Adipose tissue (tissue), 3 donors: ENCODE data around the gene GALNTL6. TPM values are rescaled to one million over a fixed set of nuclear protein-coding genes. Genes with fewer than 3 reads are reported as not detected.
"Not testable (repeated sequence)": the region's sequence is repeated elsewhere in the genome, so short reads cannot be mapped to it uniquely, and the experiment has no call there.

Experiments
- H3K27ac ChIP-seq: one replicate; pipeline ENCODE4 v1.5.1; 2013; ENCODE audit warnings: low read depth, low read length
- WGBS, 3 donors: extraction: QIAGEN DNeasy Blood & Tissue Kit; methylation state at CpG; one replicate each; pipeline ENCODE4 v1.1.7; 2013; 5-methylcytosine and 5-hydroxymethylcytosine counted together
- polyA plus RNA-seq, 3 donors: library from polyadenylated mRNA; stranded (reverse); fragments of 200-250 nt; gene quantifications; one replicate each; pipeline ENCODE4 v1.2.3, GENCODE V29; 2013
- donor health status: healthy with polysubstance abuse.
- donor health status: Bipolar disorder and iron deficiency.
- donor health status: healthy.

The GALNTL6 gene
- polyA plus RNA-seq, 3 donors = 0.01 to 0.56 (median 0.10) TPM

DNA sequence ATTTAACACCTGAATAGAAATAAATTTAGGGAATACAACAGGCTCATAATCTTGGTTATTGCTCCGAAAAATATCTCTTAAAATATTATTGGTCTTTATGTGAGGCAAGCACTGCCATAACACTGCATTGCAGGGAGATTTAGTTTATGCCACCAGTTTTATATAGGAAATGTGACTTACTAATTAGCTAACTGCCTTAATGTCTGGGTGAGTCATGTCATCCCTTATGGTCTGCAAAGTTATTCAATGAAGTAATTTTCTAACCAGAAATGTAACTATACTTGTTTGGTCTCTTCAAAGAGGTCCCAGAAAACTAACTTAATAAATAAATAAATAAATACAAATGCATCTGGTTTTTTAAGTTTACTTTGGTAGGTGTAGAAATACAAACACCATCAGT lies 597.2 kb downstream of the GALNTL6 start:
- H3K27ac ChIP-seq = no peak overlapping the region
- WGBS, 3 donors = 71 to 86% (median 77%) methylated on average over 1 of the region's 1 CpG

DNA sequence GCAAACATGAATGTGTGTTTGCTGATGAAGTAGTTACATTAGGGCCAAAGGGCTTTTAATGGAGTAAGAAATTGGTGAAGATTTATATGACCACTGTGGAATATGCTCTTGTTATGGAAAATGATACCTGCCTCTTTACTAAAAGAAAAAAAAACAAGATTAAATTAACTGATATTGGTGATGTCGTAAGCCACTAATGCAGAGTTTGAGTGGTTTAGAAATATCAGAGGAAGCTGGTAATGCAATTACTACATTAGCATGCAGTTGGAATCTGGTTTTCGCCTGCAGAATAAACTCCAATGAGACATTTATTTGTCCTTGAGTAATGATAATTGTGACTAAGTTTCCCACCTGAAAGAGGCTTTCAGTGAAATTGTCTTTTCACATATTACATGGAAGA lies 597.9 kb downstream of the GALNTL6 start:
- WGBS, 3 donors = 76 to 81% (median 79%) methylated on average over 2 of the region's 2 CpGs

DNA sequence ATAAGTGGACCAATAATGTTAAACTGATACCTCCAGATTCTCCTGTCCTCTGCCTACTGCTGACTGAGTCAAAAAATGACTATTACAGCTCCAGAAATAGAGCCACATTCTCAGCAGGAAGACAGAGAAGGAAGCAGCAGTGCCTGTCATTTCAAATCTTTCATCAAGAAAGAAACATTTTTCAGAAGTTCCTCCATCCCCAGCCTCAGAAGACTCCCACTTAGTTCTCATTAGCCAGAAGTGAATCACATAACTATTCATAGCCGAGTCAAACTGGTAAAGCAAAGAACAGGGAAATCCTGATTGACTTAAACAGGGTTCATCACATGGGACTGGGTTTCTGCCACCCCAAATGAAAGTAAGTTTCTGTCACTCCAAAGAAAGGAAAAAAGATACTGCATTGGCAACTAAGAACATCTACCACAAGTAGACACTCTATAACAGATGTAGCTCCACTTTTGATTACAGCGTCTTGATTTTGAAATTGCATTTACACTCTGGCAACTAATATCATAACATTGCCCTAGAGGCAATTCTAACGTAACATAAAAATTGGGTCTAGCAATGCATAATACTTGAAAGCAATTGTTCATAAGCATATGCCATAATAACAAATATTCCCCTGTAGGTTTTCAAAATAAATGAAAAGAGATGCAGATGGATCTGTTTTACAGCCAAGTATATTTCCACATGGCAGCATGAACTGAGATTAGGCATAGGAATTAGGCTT lies 599.8 kb downstream of the GALNTL6 start:
- H3K27ac ChIP-seq = no peak overlapping the region
- 56 to 70% (median 65%) methylated on average over 3 of the region's 3 CpGs for WGBS, 3 donors

More for the DNA sequence above, 597.9 kb downstream of the GALNTL6 start:
- no peak overlapping the region for H3K27ac ChIP-seq

DNA sequence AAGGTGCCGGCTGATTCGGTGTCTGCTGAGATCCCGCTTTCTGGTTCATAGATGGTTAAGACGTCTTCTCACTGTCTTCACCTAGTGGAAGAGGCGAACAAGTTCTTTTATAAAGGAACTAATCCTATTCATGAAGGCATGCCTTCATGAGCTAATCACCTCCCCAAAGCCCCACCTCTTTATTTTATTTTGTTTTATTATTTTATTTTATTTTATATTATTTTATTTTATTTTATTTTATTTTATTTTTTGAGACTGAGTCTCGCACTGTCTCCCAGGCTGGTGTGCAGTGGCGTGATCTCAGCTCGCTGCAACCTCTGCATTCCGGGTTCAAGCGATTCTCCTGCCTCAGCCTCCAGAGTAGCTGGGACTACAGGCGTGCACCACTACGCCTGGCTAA lies 615.8 kb downstream of the GALNTL6 start:
- WGBS, 3 donors = 90 to 95% (median 91%) methylated on average over 12 of the region's 12 CpGs
- H3K27ac ChIP-seq = not testable (repeated sequence)

DNA sequence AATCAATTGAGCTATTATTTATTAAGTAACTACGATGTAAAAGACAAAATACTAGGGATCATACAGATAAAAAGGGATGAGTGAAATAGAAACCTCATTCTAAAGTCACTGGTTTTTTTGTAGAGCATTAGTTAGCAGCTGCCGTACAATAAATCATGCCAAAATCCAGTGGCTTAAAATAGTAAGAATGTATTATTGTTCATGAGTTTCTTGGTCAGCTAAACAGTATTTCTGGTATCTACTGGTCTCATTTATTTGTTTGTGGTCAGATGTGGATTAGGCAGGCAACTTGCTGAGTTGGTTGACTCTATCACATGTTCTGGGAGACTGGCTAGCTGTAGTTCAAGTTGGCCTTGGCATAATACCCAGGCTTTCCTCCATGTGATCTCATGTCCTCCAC lies 667.3 kb downstream of the GALNTL6 start:
- WGBS, 3 donors = 83 to 86% (median 84%) methylated on average over 2 of the region's 2 CpGs
- H3K27ac ChIP-seq = no peak overlapping the region

DNA sequence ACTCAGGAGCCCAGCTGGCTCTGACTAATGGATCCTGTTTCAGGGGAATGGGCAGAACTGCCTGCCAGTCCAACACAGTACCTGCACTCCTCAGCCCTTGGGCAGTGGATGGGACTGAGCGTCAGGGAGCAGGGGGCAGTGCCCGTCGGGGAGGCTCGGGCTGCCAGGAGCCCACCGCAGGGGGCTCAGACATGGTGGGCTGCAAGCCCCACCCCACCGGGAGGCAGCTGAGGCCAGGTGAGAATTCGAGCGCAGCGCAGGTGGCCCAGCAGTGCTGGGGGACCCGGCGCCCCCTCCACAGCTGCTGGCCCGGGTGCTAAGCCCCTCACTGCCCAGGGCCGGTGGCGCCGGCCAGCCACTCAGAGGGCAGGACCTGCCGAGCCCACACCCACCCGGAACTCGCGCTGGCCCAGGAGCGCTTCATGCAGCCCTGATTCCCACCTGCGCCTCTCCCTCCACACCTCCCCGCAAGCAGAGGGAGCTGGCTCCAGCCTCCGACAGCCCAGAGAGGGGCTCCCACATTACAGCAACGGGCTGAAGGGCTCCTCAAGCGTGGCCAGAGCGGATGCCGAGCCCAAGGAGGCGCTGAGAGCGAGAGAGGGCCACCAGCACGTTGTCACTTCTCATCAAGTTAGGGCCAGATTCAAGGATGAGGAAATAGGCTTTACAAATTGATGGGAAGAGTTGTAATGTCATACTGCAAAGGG lies 668.8 kb downstream of the GALNTL6 start:
- H3K27ac ChIP-seq = no peak overlapping the region
- 89 to 93% (median 90%) methylated on average over 28 to 30 of the region's 30 CpGs for WGBS, 3 donors

DNA sequence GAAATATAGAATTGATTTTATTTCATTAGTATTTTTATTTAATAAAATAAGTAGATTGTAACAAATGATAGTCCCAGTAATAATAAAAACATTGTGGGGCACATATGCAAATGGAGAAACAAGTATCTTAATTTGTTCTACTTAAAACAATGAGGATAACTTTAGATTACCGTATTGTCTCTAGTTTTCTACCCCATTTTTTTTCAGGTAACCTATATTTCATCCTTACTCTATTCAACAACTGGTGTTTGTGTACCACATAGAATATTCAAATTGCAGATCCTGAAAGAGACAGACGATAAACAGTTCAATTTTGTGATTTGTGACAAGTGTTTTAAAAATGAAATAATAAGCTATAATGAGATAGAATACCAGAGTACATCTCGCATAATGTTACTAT lies 671.8 kb downstream of the GALNTL6 start:
- 86 to 91% (median 90%) methylated on average over 3 of the region's 3 CpGs for WGBS, 3 donors
- H3K27ac ChIP-seq = no peak overlapping the region

DNA sequence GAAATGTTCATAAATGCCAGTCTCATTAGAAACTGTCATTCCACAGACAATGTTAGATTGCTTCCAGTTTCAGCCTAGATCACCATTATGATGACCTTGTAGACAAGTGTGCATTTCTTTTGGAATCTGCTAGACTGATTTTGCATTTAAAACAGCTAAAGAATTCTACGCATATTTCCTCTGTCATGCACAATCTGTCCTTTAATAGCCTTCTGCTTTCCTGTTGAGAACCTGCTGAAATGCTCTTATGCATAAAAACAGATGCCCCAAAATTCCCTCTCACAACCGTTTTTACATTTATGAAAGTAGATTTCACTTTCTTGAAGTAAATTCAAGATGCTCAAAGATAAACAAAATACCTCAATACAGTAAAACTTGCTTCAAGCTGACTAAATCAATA lies 673.3 kb downstream of the GALNTL6 start:
- H3K27ac ChIP-seq = no peak overlapping the region
- WGBS, 3 donors = 58 to 72% (median 70%) methylated on average over 2 of the region's 2 CpGs

DNA sequence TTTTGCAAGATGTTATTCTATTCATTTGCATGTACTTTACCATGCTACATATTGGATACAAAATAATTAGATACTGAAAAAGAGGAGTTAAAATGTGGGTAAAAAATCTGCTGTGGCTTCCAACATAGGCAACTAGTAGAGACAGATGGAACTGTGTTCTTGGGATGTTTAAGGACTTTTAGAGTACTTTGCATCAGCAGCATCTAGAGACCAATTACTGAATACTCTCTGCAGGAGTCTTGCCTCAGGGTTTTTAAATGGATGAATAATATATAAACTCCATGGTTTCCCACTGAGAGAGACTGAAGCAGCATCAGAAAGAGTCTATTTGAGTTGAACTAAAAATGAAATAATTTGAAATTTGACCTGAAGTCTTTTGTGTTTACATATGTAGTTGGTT lies 676.7 kb downstream of the GALNTL6 start:
- no peak overlapping the region for H3K27ac ChIP-seq

DNA sequence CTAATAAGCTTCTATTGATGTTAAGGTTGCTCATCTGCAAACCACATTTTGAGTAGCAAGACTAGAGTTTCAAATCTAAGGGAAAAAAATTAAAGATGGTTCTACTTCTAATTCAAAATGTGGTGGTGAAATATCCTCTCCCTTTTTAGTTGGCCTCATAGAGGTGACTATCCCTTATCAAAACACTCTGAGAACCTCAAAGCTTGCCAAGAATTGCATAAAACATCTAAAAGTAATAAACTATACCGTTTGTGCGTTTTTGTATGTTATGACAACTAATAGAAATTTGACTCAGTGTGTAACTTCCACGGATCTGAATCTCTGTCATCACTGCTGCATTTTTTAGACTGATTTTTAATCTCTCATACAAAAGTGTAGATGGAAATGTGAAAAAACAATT lies 682.6 kb downstream of the GALNTL6 start:
- H3K27ac ChIP-seq = no peak overlapping the region
- 56 to 63% (median 62%) methylated on average over 3 of the region's 3 CpGs for WGBS, 3 donors

DNA sequence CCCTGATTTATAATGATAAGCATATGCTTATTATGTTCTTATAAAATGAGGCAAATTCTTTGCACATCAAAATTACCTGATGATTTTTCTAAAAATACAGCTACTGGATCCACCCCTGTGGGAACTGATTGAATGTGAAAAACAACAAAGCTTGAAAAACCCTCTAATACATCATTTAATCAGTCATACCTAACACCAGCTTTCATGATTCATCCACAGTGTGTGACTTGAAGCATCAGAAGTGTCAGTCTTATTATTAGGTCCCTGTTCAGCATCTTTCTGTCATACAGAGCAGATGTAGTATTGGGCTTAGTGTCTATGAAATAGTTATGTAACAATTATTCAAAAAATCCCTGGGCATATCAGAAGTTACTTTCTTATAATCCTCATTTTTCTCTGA lies 684.1 kb downstream of the GALNTL6 start:
- H3K27ac ChIP-seq = no peak overlapping the region

DNA sequence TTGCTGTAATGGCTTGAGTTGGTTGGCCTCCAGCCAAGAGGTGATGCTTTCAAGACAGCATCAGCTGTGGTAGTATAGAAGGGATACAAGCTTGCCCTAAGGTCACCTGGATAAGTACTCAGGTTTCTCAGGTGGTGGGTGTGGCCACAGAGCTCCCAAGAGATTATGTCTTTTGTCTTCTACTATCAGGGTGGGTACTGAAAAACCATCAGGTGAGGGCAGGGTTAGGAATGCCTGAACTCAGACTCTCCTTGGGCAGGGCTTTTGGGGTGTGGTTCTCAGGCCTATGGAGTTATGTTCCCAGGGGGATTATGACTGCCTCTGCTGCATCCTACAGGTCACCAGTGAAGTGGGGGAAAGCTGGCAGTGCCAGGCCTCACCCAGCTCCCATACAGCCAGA lies 700.8 kb downstream of the GALNTL6 start:
- no peak overlapping the region for H3K27ac ChIP-seq

DNA sequence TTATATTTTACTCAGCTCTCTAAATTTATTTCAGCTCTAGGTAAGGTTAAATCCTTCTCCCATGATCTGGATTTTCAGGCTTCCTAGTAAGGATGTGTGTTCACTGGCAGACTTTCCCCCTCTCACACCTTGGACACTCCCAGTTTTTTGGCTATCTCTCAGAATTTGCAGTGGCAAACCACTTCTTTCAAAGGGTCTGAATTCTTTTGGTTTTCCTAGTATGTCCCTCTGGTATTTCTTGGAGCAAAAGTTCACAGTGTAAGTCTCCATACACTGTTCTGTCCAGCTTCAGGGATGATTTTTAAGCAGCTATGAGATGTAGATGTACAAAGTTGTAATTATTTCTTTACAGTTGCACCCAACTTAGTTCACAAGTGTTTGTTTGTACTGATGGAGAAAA lies 701.6 kb downstream of the GALNTL6 start:
- H3K27ac ChIP-seq = no peak overlapping the region

DNA sequence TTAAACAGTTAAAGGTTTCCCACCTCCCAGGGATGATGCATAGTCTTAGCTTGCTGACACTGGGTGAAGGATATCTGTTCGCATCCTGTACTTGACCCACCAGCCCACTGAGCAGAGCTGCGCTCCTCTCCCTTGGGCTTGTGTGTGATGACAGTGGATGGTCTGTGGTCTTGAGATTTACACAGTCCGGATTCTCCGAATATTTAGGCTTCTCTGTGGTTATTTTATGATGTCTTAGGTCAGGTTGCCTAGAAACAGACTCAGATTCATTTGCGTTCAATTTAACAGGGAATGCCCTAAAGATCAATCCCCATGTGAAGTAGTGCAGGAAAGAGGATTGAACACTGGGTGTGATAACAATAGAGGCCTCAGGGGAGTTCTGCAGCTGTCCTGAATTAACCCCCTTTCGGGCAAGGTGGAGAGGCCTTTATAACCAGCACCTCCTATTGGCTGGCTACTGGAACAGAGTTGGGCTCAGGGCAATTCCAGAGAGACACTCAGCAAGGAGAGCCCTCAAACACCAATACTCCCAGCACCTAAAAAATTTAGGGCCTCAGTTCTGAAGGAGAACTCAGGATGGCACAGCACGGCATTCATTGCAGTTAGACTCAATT lies 702.2 kb downstream of the GALNTL6 start:
- no peak overlapping the region for H3K27ac ChIP-seq
- 70 to 76% (median 74%) methylated on average over 7 of the region's 7 CpGs for WGBS, 3 donors

DNA sequence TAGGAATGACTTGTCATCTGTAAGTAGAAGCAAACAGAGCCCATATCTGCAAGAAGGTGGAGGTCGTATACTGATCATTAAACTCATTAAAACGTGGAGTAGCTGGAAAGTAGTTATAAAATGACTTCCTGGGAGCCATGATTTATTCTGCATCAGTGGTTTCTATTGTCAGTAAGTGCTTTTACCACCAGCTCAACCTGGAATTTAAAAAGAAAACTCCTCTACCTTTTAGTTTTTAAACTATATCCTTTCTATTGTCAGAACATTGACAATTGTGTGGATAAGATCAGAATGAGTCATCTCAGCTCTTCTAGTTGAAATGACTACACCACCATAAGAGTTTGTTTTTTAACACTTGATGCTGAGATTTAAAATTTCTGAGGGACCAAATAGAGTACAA lies 704.2 kb downstream of the GALNTL6 start:
- no peak overlapping the region for H3K27ac ChIP-seq
- WGBS, 3 donors = 17 to 49% (median 37%) methylated on average over 2 of the region's 2 CpGs

DNA sequence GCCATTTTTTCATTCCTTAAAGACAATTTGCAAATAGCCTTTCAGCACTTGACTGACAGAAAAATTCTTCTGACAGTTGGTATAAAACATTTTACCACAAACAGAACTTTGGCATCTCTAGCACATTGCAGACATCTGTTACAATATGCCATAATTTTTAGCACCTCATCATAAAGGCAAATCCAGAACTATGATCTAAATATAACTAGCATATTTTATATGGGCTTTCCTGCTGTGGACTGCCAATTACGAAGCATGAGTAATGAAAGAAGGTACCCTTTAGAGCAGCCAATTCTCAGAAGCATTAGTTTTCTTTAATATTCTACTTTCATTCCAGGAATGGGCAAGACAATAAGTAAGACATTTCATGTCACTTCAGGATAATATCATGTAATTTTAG lies 708.0 kb downstream of the GALNTL6 start:
- 58 to 76% (median 75%) methylated on average over 1 of the region's 1 CpG for WGBS, 3 donors
- H3K27ac ChIP-seq = no peak overlapping the region

DNA sequence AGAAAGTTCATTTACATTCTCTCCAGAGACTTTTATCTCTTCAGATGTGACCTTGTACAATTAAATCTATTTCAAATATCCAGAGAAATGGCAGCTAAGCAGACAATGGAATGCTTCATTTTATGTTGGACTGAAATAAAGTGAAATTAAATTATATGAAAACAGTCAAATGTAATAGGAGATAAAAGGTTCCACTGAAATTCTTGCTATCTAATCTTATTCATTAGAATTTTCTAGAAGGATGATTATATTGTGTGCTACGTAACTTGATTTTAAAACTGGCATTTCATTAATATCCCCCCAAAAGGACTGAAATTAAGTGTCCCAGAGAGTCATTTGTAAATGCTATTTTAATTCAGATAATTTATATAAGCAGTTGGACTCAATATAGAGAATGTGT lies 708.5 kb downstream of the GALNTL6 start:
- H3K27ac ChIP-seq = no peak overlapping the region
- 75 to 86% (median 81%) methylated on average over 1 of the region's 1 CpG for WGBS, 3 donors

DNA sequence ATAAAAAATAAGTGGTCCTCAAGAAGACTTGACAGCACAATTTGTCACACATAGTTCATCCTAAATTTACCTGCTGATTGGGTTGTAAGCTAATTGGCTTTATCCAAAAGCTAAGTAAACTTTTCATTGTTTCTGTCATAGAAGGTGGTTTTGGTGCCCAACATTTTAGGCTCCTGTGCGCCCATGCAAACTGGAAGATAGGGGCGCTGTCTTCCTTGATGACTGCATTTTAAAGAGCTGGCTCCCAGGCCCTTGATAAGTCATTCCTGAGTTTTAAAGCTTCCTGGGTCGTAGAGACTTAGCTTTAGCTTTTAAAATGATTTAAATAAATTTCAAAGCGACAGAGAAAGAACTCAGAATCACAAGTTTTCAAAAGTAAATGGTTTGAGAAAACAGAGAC lies 730.0 kb downstream of the GALNTL6 start:
- H3K27ac ChIP-seq = no peak overlapping the region
- 70 to 73% (median 72%) methylated on average over 4 of the region's 4 CpGs for WGBS, 3 donors

DNA sequence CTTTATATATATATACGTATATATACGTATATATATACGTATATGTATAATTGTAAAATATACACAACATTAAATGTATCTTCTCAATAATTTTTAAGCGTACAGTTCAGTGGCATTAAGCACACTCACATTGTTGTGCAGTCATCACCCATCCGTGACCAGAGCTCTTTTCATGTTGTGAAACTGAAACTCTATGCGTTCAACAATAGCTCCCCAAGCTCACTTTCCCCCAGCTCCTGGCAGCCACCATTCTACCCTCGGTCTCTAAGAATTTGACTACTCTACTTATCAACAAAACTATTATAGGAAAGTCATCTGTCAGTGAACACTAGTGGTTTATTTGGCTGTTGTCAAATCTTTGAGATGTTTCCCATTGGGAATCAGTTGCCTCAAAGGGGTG lies 733.6 kb downstream of the GALNTL6 start:
- WGBS, 3 donors = 69 to 78% (median 70%) methylated on average over 7 of the region's 7 CpGs
- no peak overlapping the region for H3K27ac ChIP-seq

DNA sequence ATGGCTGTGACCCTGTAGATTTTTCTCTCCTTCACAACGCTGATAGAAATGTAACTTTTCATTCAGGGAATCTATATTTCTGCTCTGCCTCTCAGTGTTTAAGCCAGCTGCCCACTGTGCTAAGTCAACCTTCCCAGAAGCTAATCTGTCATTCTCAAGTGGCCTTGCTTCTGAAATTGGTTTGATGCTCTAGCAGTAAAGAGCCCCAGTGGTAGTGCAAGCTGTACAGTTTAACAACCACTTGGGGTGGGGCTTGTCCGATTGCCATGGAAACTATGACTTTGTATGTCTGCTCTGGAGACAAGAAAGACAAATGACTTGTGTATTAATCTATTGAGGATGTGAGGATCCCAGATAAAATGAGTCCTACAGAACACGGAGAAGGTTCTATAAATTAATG lies 734.5 kb downstream of the GALNTL6 start:
- WGBS, 3 donors = 38 to 75% (median 73%) methylated on average over 3 of the region's 3 CpGs
- H3K27ac ChIP-seq = no peak overlapping the region
